ENCODE measurements around the gene TXLNB. TPM values are rescaled to one million over a fixed set of nuclear protein-coding genes. Genes with fewer than 3 reads are reported as not detected.
A peak's percentile ranks its signal among the peaks of the same experiment; 100 is the strongest.

TXLNB gene
- total RNA-seq, 1 experiment from 2014 or later, result 0.15 TPM

- Mint-ChIP-seq H3K4me3 (no peak overlapping the region), H3K36me3 (no peaks in the 10 kb centered on the region; the same call in 1 of the 2 replicates), H3K27ac (no peak overlapping the region), H3K9me3 (peaks cover 8% of the 10 kb centered on the region), H3K27me3 (ENCODE audit: low read depth) (no peaks in the 10 kb centered on the region), H3K4me1 (peaks cover 19% of the 10 kb centered on the region)
- ChIA-PET POLR2A (no interaction called here), CTCF (no interaction called here)
- DNase-seq (ENCODE audit: low spot score) (no peak), ATAC-seq (no peak)
- no peak for TF ChIP-seq TP53 (CRISPR knock-in tag; IDR thresholded peaks at IDR 0.05)
- TF ChIP-seq E2F4 (CRISPR knock-in tag; IDR thresholded peaks at IDR 0.05; ENCODE audit: borderline replicate concordance, low read depth), result no peak
- no peak for TF ChIP-seq TEAD4 (CRISPR knock-in tag; IDR thresholded peaks at IDR 0.05)
- TF ChIP-seq ZSCAN18 (CRISPR knock-in tag; IDR thresholded peaks at IDR 0.05), result no peak
- TF ChIP-seq MLX (CRISPR knock-in tag; IDR thresholded peaks at IDR 0.05), result no peak
- TF ChIP-seq IRF2 (CRISPR knock-in tag; IDR thresholded peaks at IDR 0.05; ENCODE audit: borderline replicate concordance, low read depth), result no peak
- TF ChIP-seq E2F1 (CRISPR knock-in tag; IDR thresholded peaks at IDR 0.05), result no peak
- TF ChIP-seq AR (CRISPR knock-in tag; IDR thresholded peaks at IDR 0.05), result no peak
These were observed 6.1 kb upstream of the TXLNB start for GRCh38 chr6:139297921-139298320.

GRCh38 chr6:139296927-139297326 is 5.1 kb upstream of the TXLNB start:
- no peak overlapping the region for H3K4me3 Mint-ChIP-seq
- DNase-seq (ENCODE audit: low spot score) (no peak), ATAC-seq (no peak)
- no peak for TF ChIP-seq ATF1 (CRISPR knock-in tag; IDR thresholded peaks at IDR 0.05)
- no peak for TF ChIP-seq TP53 (CRISPR knock-in tag; IDR thresholded peaks at IDR 0.05)
- no peak for TF ChIP-seq NR1H2 (CRISPR knock-in tag; IDR thresholded peaks at IDR 0.05)
- peaks cover 8% of the 10 kb centered on the region for H3K9me3 Mint-ChIP-seq
- CTCF ChIA-PET, result no interaction called here
- H3K4me1 Mint-ChIP-seq, result peaks cover 29% of the 10 kb centered on the region
- no peak overlapping the region for H3K27ac Mint-ChIP-seq
- H3K36me3 Mint-ChIP-seq, result no peaks in the 10 kb centered on the region; the same call in 1 of the 2 replicates
- H3K27me3 Mint-ChIP-seq (ENCODE audit: low read depth), result no peaks in the 10 kb centered on the region
- POLR2A ChIA-PET, result no interaction called here

- no peak overlapping the region for H3K4me3 Mint-ChIP-seq
- peak overlapping the region; percentile 19; the same call in 1 of the 2 replicates for H3K27ac Mint-ChIP-seq
- DNase-seq (ENCODE audit: low spot score) (no peak), ATAC-seq (no peak)
- H3K4me1 Mint-ChIP-seq, result peaks cover 35% of the 10 kb centered on the region
- CTCF ChIA-PET, result no interaction called here
- no peaks in the 10 kb centered on the region; the same call in 1 of the 2 replicates for H3K36me3 Mint-ChIP-seq
- POLR2A ChIA-PET, result no interaction called here
- no peaks in the 10 kb centered on the region for H3K27me3 Mint-ChIP-seq (ENCODE audit: low read depth)
- peaks cover 8% of the 10 kb centered on the region for H3K9me3 Mint-ChIP-seq
- TF ChIP-seq SMAD3 (CRISPR knock-in tag; IDR thresholded peaks at IDR 0.05; ENCODE audit: borderline replicate concordance) (no peak), ZNF219 (CRISPR knock-in tag; IDR thresholded peaks at IDR 0.05; ENCODE audit: borderline replicate concordance) (no peak), ZNF671 (CRISPR knock-in tag; IDR thresholded peaks at IDR 0.05) (no peak), JAZF1 (CRISPR knock-in tag; IDR thresholded peaks at IDR 0.05) (no peak), ZNF263 (CRISPR knock-in tag; IDR thresholded peaks at IDR 0.05; ENCODE audit: low read depth) (no peak), FOXP4 (CRISPR knock-in tag; IDR thresholded peaks at IDR 0.05) (no peak), ZSCAN18 (CRISPR knock-in tag; IDR thresholded peaks at IDR 0.05) (no peak), ZNF423 (CRISPR knock-in tag; IDR thresholded peaks at IDR 0.05) (no peak), ATF2 (CRISPR knock-in tag; IDR thresholded peaks at IDR 0.05; ENCODE audit: borderline replicate concordance, low read depth) (no peak)
These were observed 4.1 kb upstream of the TXLNB start for GRCh38 chr6:139295901-139296300.

All from WTC11 (cell line).